GM19099 (cell line): ENCODE measurements around the gene TNFRSF11A.
A peak's percentile ranks its signal among the peaks of the same experiment; 100 is the strongest.

Source experiments
- POLR2A ChIP-seq: IDR thresholded peaks from 3 replicates; pipeline ENCODE4 v1.6.1; 2011; ENCODE audit warnings: low read depth; ENCODE audit not compliant: insufficient read length; ENCODE audit errors: extremely low read depth

TNFRSF11A gene

DNA sequence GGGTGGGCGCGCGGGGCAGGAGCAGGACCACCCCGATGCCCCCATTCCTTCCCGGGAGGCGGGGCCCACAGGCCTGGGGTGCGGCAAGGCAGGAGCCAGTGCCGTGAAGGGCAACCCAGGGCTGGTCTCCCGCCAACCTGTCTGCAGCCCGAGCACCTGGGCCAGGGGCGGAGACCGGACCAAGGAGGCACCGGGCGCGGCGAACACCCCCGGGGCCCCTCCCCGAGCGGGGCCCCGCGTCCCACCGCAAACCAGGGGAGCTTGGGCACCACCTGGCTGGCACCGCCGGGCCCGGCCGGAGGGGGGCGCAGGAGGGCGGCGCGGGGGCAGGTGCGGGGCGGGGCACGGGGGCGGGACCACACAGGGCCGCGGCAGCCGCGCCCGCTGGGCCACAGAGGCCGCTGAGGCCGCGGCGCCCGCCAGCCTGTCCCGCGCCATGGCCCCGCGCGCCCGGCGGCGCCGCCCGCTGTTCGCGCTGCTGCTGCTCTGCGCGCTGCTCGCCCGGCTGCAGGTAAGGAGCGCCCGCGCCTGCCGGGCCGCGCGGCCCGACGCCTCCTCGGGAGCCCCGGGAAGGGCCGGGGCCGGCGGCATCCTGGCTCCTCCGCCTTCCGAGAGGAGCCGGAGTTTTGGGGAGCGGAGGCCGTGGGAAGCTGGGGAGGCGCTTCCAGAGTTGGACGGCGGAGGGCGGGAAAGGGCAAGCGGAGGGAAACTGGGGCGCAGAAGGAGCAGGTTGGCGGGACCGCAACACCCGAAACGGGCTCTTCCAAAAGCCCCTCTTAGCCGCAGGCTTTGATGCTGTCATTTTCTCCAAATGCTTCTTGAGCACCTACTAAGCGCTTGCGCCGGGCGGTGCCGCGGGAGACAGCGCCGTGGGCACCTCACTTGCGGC is at the start of gene TNFRSF11A:
Gene TNFRSF11A (plus strand): TSS at position 394 of the 889 bp plus-strand sequence. CDS start 43 bp downstream, at position 437.
- TF ChIP-seq POLR2A: peak; percentile 40

DNA sequence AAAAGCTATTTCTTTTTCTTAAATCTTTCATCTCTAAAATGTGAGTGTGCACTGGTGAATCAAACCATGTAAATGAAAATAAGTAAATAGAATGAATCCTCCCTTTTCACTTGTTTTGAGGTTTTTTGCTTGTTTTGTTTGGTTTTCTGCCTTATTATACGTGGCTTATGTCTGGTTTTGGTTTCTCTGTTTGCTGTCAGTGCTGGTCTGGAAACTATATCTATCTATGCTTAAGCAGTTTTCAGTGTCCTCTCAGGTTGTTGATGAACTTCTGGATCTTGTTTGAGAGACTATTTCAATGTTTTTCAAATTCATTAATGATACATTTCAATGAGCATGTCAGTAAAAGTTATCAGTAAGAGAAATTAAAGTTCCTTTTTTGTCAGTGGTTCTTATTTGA is 48.1 kb upstream of the TNFRSF11A start:
- no peak for TF ChIP-seq POLR2A

DNA sequence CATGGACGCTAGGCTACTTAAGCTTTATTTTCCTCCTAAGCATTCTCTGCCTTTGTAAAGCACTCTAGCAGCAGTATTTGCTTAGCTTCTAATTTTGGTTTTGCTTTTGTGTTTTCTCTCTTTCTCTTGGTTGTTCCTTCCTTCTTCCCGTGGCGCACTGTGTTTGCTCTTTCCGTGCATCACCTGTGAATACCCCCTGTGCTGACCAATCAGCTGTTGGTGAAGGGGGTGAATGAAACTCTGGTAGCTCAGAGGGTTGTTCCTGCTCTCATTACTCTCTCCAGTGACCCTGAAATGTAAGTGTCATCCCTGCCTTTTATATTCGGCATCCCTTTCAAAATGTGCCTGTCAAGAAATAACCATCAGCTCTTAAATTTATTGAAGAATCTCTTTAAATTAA is 45.5 kb upstream of the TNFRSF11A start:
- TF ChIP-seq POLR2A: no peak

DNA sequence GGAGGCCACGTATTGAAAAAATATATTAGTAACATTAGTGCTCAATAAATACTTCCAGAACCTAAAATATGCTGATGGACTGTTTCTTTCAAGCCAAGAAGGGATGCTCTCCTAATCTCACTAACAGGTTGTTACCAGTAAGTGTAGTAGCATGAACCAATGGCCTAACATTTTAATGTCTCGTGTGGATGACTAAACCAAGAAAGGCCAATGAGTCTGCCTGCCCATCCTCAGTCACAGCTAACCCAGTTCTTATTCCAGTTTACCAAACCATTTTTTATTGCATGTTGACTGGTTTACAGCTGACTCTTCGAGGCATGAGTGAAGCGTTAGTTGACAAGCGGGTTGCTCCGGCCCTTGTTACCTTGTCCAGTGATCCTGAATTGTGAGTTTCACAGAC is 45.1 kb upstream of the TNFRSF11A start:
- no peak for TF ChIP-seq POLR2A

DNA sequence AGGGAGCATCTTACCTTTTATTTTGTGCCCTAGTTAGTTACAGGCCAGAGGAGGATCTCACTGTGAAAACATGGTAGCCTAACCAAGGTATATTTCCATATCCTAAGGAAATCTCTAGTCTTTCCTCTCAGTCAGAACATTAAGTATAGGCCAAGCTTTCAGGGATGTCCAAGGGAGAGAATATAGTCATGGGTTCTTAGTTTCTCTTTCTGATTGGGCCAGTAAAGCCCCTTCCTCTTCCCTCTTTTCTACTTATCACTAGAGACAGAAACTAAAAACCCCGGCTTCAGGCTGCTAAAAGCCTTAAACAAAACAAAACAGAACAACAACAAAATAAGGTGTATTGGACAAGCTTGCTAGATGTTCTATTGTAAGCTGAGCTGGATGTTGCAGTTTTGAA is 44.3 kb upstream of the TNFRSF11A start:
- TF ChIP-seq POLR2A: no peak

DNA sequence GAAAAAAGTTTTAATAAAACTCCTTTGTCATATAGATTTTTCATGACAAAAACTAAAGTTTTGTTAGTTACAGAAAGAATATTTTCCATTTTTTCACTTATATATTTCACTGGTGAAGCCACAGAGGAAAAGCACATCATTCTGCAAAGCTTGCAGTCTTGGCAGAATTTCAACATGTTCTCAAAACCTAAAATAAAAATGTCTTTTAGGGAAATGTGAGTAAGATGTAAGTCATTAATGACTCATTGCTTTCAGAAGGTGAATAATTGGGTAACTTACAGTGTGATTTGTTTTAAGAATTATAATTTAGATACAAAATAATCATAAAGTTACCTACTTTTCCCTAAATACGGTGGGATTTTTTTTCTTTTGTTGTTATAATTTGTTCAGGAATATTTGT is 43.4 kb upstream of the TNFRSF11A start:
- TF ChIP-seq POLR2A: no peak

DNA sequence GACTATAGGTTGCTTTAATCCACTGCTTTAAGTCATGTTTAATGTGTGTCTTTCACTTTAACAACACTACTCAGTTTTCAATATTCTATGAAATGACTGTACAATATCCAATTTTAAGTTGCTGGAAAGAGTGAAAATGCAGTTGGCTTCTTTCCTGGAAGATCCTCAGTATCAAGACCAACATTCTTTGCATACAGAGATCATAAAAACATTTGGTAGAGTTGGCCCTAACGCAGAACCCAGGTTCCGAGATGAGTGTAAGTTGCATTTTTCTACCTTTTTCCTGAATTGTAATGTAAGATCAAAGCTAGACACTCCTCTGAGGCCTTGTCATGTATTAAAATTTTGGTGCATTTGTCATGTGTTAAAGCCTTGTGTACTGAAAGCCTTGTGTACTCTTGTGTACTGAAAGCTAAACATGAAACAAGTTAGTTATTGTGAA is 42.9 kb upstream of the TNFRSF11A start:
- TF ChIP-seq POLR2A: no peak

DNA sequence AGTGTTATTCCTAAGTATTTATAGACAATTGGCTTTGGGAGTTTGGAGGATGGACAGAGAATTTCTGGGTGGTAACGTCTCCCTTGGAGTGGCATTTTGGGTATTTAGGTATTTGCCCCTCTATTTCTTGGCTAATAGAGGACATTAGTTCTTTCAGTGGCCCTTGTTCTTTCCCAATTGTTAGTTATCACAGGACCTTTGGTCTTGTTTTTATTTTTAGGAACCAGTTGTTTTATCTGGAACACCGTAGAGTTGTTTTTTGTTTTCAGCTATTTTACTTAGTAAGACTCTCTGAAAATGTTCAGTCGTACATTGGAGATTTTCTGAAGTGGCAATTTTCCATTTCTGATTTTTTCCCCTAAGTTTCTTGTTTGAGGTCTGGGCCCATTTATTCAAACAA is 40.5 kb upstream of the TNFRSF11A start:
- no peak for TF ChIP-seq POLR2A

DNA sequence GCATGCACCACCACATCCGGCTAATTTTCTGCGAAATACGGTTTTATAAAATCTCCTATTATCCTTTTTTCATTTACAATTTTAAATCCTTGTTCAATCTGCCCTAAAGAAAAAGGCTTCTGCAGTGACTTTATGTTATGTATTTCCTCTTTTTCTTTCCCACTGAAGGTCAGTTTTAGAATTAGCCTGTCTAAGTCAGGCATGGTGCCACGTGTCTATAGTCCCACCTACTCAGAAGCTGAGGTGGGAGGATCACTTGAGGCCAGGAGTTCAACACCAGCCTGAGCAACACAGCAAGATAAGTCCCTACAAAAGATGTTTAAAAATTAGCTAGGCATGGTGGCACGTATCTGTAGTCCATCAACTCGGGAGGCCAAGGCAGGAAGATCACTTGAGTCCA is 39.8 kb upstream of the TNFRSF11A start:
- no peak for TF ChIP-seq POLR2A

DNA sequence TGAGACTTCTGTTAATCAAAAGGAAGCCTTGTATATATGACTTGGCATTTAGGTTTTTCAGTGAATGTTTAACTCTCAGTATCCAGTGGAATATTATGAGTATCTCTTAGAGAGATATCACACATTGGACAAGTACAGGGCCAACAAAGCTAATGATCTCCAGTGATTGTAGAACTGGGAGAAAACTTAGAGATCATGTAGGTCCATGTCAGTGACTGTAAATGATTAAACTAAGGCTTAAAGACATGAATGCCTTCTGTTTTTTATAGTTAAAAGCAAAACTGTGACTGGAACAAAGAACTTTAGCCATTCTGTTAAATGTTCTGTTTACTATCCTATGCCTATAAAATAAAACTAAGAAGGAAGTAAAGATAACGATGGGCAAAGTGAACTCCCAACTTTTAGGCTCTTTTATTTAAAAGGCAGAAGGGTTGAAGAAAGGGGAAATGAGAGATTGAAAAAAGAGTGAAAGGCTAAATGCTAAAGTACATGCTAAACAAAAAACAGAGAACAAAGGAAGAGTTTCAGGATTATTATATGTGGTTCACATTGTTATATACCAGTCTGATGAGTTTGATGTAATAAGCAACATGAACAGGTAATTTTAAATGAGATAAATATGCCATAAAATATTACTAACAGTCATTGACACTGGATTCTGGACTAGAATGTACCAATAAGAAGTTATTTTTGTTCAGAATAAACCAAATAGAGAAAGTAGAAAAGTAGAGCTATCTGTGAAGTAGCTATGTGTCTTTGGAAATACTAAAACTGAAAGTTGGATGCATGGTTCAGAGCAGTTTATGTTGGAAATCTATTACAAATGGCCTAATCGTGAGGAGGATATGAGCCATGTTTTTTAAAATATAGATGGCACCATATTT is 37.1 kb upstream of the TNFRSF11A start:
- no peak for TF ChIP-seq POLR2A

DNA sequence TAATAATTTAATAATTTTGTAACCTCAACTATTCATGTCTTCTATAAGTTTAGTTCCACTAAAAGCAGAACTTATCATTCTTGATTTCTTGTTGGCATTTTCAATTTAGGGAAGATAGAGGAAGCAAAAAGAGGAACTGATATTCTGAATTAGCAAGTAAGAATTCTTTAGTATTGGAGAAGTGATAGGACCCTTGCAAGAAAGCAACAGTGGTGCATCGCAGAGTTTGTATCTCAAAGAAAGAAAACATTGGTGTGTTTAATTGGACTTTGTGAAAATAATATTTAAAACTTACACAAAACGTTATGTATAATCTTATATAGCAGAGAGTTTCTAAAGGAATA is 36.5 kb upstream of the TNFRSF11A start:
- TF ChIP-seq POLR2A: no peak

DNA sequence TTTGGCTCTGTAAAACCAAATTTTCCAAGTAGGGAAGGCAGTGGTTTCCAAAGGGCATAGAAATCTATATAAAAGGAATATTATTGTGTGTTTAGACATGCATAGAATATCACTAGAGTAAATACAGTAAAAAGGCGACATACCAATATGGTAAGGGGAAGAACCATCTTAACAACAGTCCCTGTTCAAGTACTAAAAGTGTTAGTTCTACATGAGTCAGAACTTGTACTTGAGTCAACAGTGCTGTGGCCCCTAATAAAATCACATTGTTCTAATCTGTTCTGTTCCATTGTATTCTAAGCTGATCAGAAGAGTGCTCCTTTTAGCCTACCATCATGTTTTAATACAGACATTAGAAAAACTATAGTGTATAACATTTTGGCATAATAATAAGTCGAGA is 36.1 kb upstream of the TNFRSF11A start:
- no peak for TF ChIP-seq POLR2A

DNA sequence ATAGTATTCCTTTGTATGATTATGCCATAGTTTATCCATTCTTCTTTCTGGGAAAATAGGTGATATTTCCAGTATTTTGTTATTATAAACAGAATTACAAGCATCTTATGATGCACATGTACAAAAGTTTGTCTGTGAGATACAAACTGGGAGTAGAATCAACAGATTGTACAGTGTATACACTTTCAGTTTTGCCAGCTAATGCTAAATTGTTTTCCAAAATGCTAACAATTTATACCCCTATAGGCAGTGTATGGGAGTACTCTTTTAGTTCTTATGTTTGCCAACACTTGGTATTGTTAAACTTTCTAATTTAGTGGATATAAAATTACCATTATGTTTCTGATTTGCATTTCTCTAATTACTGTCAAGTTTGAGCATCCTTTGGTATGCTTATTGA is 31.0 kb upstream of the TNFRSF11A start:
- no peak for TF ChIP-seq POLR2A

DNA sequence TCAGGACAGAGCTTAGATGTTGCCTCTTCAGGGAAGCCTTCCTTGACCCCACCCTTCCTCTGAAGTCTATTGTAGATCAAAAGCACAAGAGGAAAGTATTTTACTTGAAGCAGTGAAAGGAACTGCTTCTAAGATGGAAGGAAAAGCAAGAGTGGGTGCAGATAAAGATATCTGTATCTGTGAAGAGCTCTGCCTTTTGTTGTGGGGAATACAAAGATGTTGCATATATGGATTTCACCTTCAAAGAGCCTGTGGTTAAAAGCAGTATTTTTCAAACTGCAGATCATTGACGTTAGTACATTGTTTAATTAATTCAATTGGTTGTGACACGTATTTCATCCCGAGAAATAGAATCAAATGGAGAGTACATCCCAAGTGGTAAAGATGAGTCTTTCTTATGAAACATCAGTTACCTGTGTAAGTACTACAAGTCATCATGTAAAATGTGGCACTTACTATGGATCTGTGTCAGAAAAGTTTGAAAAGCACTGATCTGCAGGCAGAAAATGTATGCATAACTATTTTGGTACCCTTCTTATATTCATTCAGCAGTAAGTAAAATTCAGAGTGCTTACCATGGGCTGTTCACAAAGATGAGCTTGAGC is 24.6 kb upstream of the TNFRSF11A start:
- TF ChIP-seq POLR2A: no peak

DNA sequence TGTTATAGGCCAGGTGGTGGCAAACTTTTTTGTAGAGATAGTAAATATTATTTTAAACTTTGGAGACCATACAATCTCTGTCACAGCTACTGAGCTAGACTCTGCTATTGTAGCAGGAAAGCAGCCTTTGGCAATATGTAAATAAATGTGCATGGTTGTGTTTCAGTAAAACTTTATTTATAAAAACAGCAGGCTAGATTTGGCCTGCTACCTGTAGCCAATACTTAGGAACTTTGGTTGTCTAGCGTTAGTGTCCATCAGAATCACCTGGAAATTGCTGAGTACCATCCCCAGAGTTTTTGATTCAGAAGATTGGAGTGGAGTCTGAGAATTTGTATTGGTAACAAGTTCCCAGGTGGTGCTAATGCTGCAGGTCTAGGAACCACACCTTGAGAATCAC is 23.8 kb upstream of the TNFRSF11A start:
- no peak for TF ChIP-seq POLR2A

DNA sequence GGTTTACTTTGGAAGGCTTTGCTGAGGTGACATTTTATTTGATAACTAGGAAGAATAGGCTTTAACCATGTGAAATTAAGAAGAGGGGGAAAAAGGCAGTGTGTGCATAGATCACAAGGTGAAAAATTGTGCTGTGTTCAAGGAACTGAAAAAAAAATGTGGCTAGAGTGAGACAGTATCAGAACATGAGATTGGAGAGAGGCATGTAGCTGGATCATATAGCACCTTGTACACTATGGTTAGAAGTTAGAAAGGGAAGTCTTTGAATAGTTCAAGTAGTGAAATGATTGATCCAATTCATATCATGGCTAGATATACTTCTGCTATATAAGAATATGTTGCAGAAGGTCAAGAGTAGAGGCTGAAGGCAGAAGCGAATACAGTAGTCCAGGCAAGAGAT is 12.3 kb upstream of the TNFRSF11A start:
- no peak for TF ChIP-seq POLR2A
